Liver (tissue), 2 donors: ENCODE results near the gene ZNF358.

Source experiments
- FOXA1 ChIP-seq: IDR thresholded peaks from 2 replicates; pipeline ENCODE4 v1.6.1; 2016; ENCODE audit warnings: antibody characterized with exemption
- NR2F2 ChIP-seq: IDR thresholded peaks from 2 replicates; pipeline ENCODE4 v1.6.1; 2016; ENCODE audit warnings: antibody characterized with exemption
- TF ChIP-seq, protein P1 (sequence below): IDR thresholded peaks from 2 replicates; pipeline ENCODE4 v1.6.1; 2016; ENCODE audit warnings: antibody characterized with exemption
- donor health status: healthy.

DNA sequence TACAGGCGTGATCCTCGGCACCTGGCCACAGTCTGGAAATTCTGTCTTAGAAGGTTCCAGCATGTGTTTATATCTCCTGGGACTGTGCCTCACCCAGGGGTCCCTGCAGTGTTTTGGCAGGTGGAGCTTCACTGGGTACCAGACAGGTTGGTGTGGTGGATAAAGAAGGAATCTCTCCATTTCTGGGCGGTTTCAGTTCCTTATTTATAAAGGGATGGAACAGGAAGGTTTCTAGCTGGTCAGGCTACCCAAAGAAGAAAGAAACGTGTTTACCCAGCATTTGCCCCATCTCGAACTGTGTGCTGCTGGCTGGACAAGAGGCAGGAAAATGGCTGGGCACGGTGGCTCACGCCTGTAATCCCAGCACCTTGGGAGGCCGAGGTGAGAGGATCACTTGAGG lies 29.4 kb downstream of the ZNF358 start:
- TF ChIP-seq NR2F2 (no peak), FOXA1 (no peak)
- TF ChIP-seq, protein P1, sequence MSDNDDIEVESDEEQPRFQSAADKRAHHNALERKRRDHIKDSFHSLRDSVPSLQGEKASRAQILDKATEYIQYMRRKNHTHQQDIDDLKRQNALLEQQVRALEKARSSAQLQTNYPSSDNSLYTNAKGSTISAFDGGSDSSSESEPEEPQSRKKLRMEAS, result no peak
